ENCODE results near the gene DPYD. TPM values are rescaled to one million over a fixed set of nuclear protein-coding genes. Genes with fewer than 3 reads are reported as not detected.

The DPYD gene
- polyA plus RNA-seq, 2 donors = 6.7 to 10.0 TPM

GRCh38 chr1:97803026-97803425 is 117.8 kb downstream of the DPYD start:
- no peak overlapping the region for H3K4me3 ChIP-seq (ENCODE audit: low read depth in 1 of 2, low read length in 2 of 2)
- no peaks in the 10 kb centered on the region for H3K9me3 ChIP-seq (ENCODE audit: control insufficient read depth in 2 of 2, insufficient read depth in 1 of 2, low read depth in 1 of 2, low read length in 1 of 2)
- no peak overlapping the region for H3K27ac ChIP-seq (ENCODE audit: low read depth in 2 of 2, low read length in 1 of 2)
- no peaks in the 10 kb centered on the region for H3K4me1 ChIP-seq (ENCODE audit: control insufficient read depth in 2 of 2, insufficient read depth in 2 of 2, low read length in 1 of 2)
- H3K27me3 ChIP-seq (ENCODE audit: control insufficient read depth in 1 of 2, insufficient read depth in 2 of 2, low read length in 2 of 2) = no peaks in the 10 kb centered on the region
- H3K36me3 ChIP-seq (ENCODE audit: control insufficient read depth in 2 of 2, insufficient read depth in 2 of 2, low read length in 1 of 2) = no peaks in the 10 kb centered on the region
- WGBS, 2 donors = 92 to 94% methylated on average over 3 of the region's 3 CpGs

GRCh38 chr1:97802011-97802410 is 118.8 kb downstream of the DPYD start:
- 90 to 92% methylated on average over 2 of the region's 2 CpGs for WGBS, 2 donors
- H3K4me1 ChIP-seq (ENCODE audit: control insufficient read depth in 2 of 2, insufficient read depth in 2 of 2, low read length in 1 of 2) = no peaks in the 10 kb centered on the region
- H3K27me3 ChIP-seq (ENCODE audit: control insufficient read depth in 1 of 2, insufficient read depth in 2 of 2, low read length in 2 of 2) = no peaks in the 10 kb centered on the region
- H3K36me3 ChIP-seq (ENCODE audit: control insufficient read depth in 2 of 2, insufficient read depth in 2 of 2, low read length in 1 of 2) = no peaks in the 10 kb centered on the region
- H3K4me3 ChIP-seq (ENCODE audit: low read depth in 1 of 2, low read length in 2 of 2) = no peak overlapping the region
- no peaks in the 10 kb centered on the region for H3K9me3 ChIP-seq (ENCODE audit: control insufficient read depth in 2 of 2, insufficient read depth in 1 of 2, low read depth in 1 of 2, low read length in 1 of 2)
- no peak overlapping the region for H3K27ac ChIP-seq (ENCODE audit: low read depth in 2 of 2, low read length in 1 of 2)

- Histone ChIP-seq H3K4me3 (ENCODE audit: low read depth in 1 of 2, low read length in 2 of 2) (no peak overlapping the region), H3K27me3 (ENCODE audit: control insufficient read depth in 1 of 2, insufficient read depth in 2 of 2, low read length in 2 of 2) (no peaks in the 10 kb centered on the region), H3K36me3 (ENCODE audit: control insufficient read depth in 2 of 2, insufficient read depth in 2 of 2, low read length in 1 of 2) (no peaks in the 10 kb centered on the region), H3K27ac (ENCODE audit: low read depth in 2 of 2, low read length in 1 of 2) (no peak overlapping the region), H3K4me1 (ENCODE audit: control insufficient read depth in 2 of 2, insufficient read depth in 2 of 2, low read length in 1 of 2) (no peaks in the 10 kb centered on the region), H3K9me3 (ENCODE audit: control insufficient read depth in 2 of 2, insufficient read depth in 1 of 2, low read depth in 1 of 2, low read length in 1 of 2) (no peaks in the 10 kb centered on the region)
- 65 to 68% methylated on average over 2 of the region's 2 CpGs for WGBS, 2 donors
Observed at GRCh38 chr1:97797403-97798183, 123.2 kb downstream of the DPYD start.

DNA sequence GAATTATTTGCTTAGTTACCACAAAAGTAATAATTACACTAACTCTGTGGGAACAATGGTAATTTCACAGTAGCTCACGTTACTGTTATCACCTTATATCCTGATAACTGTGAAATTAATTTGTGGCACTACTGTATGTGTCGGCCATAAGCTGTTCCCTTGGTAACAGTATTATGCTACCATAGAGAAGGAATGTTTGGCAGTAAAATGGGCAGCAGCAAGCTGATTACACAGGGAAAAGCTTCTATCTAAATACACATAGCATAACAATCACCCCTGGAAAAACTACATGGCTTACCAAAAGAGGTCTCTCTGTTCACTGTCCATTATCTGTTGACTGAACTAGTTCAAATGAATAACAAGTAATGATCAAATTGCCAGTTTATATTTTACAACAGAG is 124.1 kb downstream of the DPYD start:
- no peaks in the 10 kb centered on the region for H3K36me3 ChIP-seq (ENCODE audit: control insufficient read depth in 2 of 2, insufficient read depth in 2 of 2, low read length in 1 of 2)
- no peaks in the 10 kb centered on the region for H3K9me3 ChIP-seq (ENCODE audit: control insufficient read depth in 2 of 2, insufficient read depth in 1 of 2, low read depth in 1 of 2, low read length in 1 of 2)
- no peaks in the 10 kb centered on the region for H3K4me1 ChIP-seq (ENCODE audit: control insufficient read depth in 2 of 2, insufficient read depth in 2 of 2, low read length in 1 of 2)
- 60 to 66% methylated on average over 2 of the region's 2 CpGs for WGBS, 2 donors
- H3K27ac ChIP-seq (ENCODE audit: low read depth in 2 of 2, low read length in 1 of 2) = no peak overlapping the region
- no peaks in the 10 kb centered on the region for H3K27me3 ChIP-seq (ENCODE audit: control insufficient read depth in 1 of 2, insufficient read depth in 2 of 2, low read length in 2 of 2)
- H3K4me3 ChIP-seq (ENCODE audit: low read depth in 1 of 2, low read length in 2 of 2) = no peak overlapping the region

- H3K9me3 ChIP-seq (ENCODE audit: control insufficient read depth in 2 of 2, insufficient read depth in 1 of 2, low read depth in 1 of 2, low read length in 1 of 2) = no peaks in the 10 kb centered on the region
- H3K4me3 ChIP-seq (ENCODE audit: low read depth in 1 of 2, low read length in 2 of 2) = no peak overlapping the region
- H3K27me3 ChIP-seq (ENCODE audit: control insufficient read depth in 1 of 2, insufficient read depth in 2 of 2, low read length in 2 of 2) = no peaks in the 10 kb centered on the region
- 93 to 95% methylated on average over 4 of the region's 4 CpGs for WGBS, 2 donors
- no peaks in the 10 kb centered on the region for H3K36me3 ChIP-seq (ENCODE audit: control insufficient read depth in 2 of 2, insufficient read depth in 2 of 2, low read length in 1 of 2)
- H3K4me1 ChIP-seq (ENCODE audit: control insufficient read depth in 2 of 2, insufficient read depth in 2 of 2, low read length in 1 of 2) = no peaks in the 10 kb centered on the region
- no peak overlapping the region for H3K27ac ChIP-seq (ENCODE audit: low read depth in 2 of 2, low read length in 1 of 2)
Observed at GRCh38 chr1:97792655-97793054, 128.2 kb downstream of the DPYD start.

DNA sequence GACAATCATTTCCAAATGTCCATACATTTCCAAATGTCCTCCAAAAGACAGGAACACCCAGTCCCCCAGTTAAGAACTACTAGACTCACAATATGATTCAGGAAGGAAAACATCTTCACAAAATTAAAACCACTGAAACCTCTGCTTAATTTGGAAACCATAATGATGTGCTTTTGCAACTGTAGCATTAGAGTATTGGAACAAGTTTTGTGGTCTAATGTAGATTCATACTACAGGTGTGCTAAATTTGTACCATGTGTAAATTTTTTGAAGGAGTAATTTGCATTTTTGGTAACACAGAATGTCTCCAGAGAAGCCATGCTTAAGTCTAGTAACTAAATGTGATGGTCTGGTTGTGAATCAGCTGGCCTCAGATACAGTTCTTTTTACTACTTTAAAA is 129.6 kb downstream of the DPYD start:
- Histone ChIP-seq H3K4me3 (ENCODE audit: low read depth in 1 of 2, low read length in 2 of 2) (no peak overlapping the region), H3K9me3 (ENCODE audit: control insufficient read depth in 2 of 2, insufficient read depth in 1 of 2, low read depth in 1 of 2, low read length in 1 of 2) (no peaks in the 10 kb centered on the region), H3K36me3 (ENCODE audit: control insufficient read depth in 2 of 2, insufficient read depth in 2 of 2, low read length in 1 of 2) (no peaks in the 10 kb centered on the region), H3K4me1 (ENCODE audit: control insufficient read depth in 2 of 2, insufficient read depth in 2 of 2, low read length in 1 of 2) (no peaks in the 10 kb centered on the region), H3K27ac (ENCODE audit: low read depth in 2 of 2, low read length in 1 of 2) (no peak overlapping the region), H3K27me3 (ENCODE audit: control insufficient read depth in 1 of 2, insufficient read depth in 2 of 2, low read length in 2 of 2) (no peaks in the 10 kb centered on the region)

GRCh38 chr1:97787231-97787630 is 133.6 kb downstream of the DPYD start:
- Histone ChIP-seq H3K9me3 (ENCODE audit: control insufficient read depth in 2 of 2, insufficient read depth in 1 of 2, low read depth in 1 of 2, low read length in 1 of 2) (no peaks in the 10 kb centered on the region), H3K36me3 (ENCODE audit: control insufficient read depth in 2 of 2, insufficient read depth in 2 of 2, low read length in 1 of 2) (no peaks in the 10 kb centered on the region), H3K4me3 (ENCODE audit: low read depth in 1 of 2, low read length in 2 of 2) (no peak overlapping the region), H3K4me1 (ENCODE audit: control insufficient read depth in 2 of 2, insufficient read depth in 2 of 2, low read length in 1 of 2) (no peaks in the 10 kb centered on the region), H3K27ac (ENCODE audit: low read depth in 2 of 2, low read length in 1 of 2) (no peak overlapping the region), H3K27me3 (ENCODE audit: control insufficient read depth in 1 of 2, insufficient read depth in 2 of 2, low read length in 2 of 2) (no peaks in the 10 kb centered on the region)
- WGBS, 2 donors = 71 to 77% methylated on average over 2 of the region's 2 CpGs

DNA sequence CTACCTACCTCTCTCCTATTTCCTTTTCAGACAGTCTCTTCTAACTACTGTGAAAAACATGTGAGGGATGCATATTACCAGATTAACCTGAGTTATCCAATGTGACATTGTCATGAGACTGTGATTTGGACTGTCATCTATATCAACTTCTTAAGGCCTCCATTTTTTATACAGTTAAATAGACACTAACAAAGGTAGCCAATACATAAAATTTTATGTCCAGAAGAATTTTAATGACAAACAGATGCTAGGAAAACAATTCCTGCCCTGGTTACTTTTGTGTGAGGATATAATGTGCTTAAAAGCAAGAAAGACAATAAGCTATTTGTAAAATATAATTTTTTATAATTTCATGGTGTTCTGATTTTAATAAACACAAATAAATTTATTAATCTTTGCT is 136.2 kb downstream of the DPYD start:
- Histone ChIP-seq H3K27ac (ENCODE audit: low read depth in 2 of 2, low read length in 1 of 2) (no peak overlapping the region), H3K4me1 (ENCODE audit: control insufficient read depth in 2 of 2, insufficient read depth in 2 of 2, low read length in 1 of 2) (no peaks in the 10 kb centered on the region), H3K4me3 (ENCODE audit: low read depth in 1 of 2, low read length in 2 of 2) (no peak overlapping the region), H3K9me3 (ENCODE audit: control insufficient read depth in 2 of 2, insufficient read depth in 1 of 2, low read depth in 1 of 2, low read length in 1 of 2) (no peaks in the 10 kb centered on the region), H3K36me3 (ENCODE audit: control insufficient read depth in 2 of 2, insufficient read depth in 2 of 2, low read length in 1 of 2) (no peaks in the 10 kb centered on the region), H3K27me3 (ENCODE audit: control insufficient read depth in 1 of 2, insufficient read depth in 2 of 2, low read length in 2 of 2) (no peaks in the 10 kb centered on the region)

DNA sequence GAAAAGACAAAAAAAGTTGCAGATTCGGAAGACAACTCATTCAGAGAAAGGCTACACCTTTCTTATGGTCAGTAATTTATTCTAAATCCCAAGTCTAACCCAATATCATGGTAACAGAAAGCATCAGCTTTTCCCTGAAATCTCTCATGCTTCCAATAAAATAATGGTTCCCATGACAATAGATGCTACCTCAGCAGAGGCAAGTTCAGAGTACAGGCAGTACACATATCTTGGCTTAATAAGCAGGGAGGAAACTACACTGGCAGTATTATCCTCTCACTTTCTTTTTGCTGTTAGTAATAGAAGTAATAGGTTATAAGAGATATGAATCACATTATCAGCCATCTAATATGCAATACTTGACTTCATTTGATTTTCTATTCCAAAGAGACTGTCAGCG is 137.1 kb downstream of the DPYD start:
- Histone ChIP-seq H3K4me1 (ENCODE audit: control insufficient read depth in 2 of 2, insufficient read depth in 2 of 2, low read length in 1 of 2) (no peaks in the 10 kb centered on the region), H3K27ac (ENCODE audit: low read depth in 2 of 2, low read length in 1 of 2) (no peak overlapping the region), H3K4me3 (ENCODE audit: low read depth in 1 of 2, low read length in 2 of 2) (no peak overlapping the region), H3K9me3 (ENCODE audit: control insufficient read depth in 2 of 2, insufficient read depth in 1 of 2, low read depth in 1 of 2, low read length in 1 of 2) (no peaks in the 10 kb centered on the region), H3K27me3 (ENCODE audit: control insufficient read depth in 1 of 2, insufficient read depth in 2 of 2, low read length in 2 of 2) (no peaks in the 10 kb centered on the region), H3K36me3 (ENCODE audit: control insufficient read depth in 2 of 2, insufficient read depth in 2 of 2, low read length in 1 of 2) (no peaks in the 10 kb centered on the region)
- 89 to 96% methylated on average over 2 of the region's 2 CpGs for WGBS, 2 donors

DNA sequence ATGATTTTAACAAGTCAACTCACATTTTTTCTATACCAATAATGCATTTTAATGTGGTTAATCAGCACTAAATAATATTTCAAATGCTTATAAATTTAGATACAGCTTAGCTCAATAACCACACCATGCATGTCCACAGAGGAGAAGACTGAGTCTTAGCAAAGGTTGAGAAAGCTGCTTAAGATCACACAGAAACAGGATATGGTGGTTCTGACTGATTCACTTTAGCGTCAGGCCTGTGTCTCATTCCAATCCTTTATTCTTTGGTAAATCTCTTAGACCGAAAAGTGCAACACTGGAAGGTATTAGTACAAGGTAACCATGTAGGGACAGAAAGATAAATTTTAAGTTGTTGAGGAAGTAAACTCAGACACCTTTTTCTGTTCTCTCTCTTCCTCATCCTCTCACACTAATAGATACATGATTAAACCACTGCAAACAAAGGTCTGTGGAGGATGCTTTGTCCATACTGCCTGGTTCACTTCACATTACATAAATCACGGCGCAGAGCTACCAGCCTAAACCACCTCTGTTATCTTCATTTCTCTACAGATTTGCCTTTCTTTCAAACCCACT is 139.0 kb downstream of the DPYD start:
- H3K4me3 ChIP-seq (ENCODE audit: low read depth in 1 of 2, low read length in 2 of 2) = no peak overlapping the region
- H3K36me3 ChIP-seq (ENCODE audit: control insufficient read depth in 2 of 2, insufficient read depth in 2 of 2, low read length in 1 of 2) = no peaks in the 10 kb centered on the region
- no peak overlapping the region for H3K27ac ChIP-seq (ENCODE audit: low read depth in 2 of 2, low read length in 1 of 2)
- H3K4me1 ChIP-seq (ENCODE audit: control insufficient read depth in 2 of 2, insufficient read depth in 2 of 2, low read length in 1 of 2) = no peaks in the 10 kb centered on the region
- no peaks in the 10 kb centered on the region for H3K9me3 ChIP-seq (ENCODE audit: control insufficient read depth in 2 of 2, insufficient read depth in 1 of 2, low read depth in 1 of 2, low read length in 1 of 2)
- WGBS, 2 donors = 90% methylated on average over 4 of the region's 4 CpGs
- H3K27me3 ChIP-seq (ENCODE audit: control insufficient read depth in 1 of 2, insufficient read depth in 2 of 2, low read length in 2 of 2) = no peaks in the 10 kb centered on the region
